Measurements from ENCODE around the gene SLC24A3.
A peak's percentile ranks its signal among the peaks of the same experiment; 100 is the strongest.

Gene SLC24A3

DNA sequence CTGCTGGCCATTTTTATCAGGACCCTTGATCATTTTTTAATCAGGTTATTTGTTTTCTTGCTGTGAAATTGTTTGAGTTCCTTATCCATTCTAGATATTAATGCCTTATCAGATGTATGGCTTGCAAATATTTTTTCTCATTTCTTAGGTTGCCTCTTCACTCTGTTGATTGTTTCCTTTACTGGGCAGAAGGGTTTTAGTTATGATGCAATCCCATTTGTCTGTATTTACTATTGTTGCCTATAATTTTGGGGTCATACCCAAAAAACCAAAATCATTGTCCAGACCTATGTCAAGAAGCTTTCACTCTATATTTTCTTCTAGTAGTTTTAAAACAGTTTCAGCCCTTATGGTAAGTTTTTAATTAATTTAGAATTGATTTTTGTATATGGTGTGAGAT lies 172.5 kb downstream of the SLC24A3 start:
- no peak overlapping the region for H3K4me3 ChIP-seq (replicated peaks; ENCODE audit: low read depth, low read length)
- no peaks in the 10 kb centered on the region for H3K36me3 ChIP-seq (ENCODE audit: control insufficient read depth, insufficient read depth, low read length)
- TF ChIP-seq, protein P1, sequence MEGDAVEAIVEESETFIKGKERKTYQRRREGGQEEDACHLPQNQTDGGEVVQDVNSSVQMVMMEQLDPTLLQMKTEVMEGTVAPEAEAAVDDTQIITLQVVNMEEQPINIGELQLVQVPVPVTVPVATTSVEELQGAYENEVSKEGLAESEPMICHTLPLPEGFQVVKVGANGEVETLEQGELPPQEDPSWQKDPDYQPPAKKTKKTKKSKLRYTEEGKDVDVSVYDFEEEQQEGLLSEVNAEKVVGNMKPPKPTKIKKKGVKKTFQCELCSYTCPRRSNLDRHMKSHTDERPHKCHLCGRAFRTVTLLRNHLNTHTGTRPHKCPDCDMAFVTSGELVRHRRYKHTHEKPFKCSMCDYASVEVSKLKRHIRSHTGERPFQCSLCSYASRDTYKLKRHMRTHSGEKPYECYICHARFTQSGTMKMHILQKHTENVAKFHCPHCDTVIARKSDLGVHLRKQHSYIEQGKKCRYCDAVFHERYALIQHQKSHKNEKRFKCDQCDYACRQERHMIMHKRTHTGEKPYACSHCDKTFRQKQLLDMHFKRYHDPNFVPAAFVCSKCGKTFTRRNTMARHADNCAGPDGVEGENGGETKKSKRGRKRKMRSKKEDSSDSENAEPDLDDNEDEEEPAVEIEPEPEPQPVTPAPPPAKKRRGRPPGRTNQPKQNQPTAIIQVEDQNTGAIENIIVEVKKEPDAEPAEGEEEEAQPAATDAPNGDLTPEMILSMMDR (IDR thresholded peaks at IDR 0.05; ENCODE audit: insufficient read depth, low read length, poor library complexity, severe bottlenecking): no peak
- no peak for DNase-seq (ENCODE audit: extremely low read depth, insufficient read length)
- no peaks in the 10 kb centered on the region for H3K27me3 ChIP-seq (replicated peaks; ENCODE audit: control insufficient read depth, insufficient read depth, low read length)

DNA sequence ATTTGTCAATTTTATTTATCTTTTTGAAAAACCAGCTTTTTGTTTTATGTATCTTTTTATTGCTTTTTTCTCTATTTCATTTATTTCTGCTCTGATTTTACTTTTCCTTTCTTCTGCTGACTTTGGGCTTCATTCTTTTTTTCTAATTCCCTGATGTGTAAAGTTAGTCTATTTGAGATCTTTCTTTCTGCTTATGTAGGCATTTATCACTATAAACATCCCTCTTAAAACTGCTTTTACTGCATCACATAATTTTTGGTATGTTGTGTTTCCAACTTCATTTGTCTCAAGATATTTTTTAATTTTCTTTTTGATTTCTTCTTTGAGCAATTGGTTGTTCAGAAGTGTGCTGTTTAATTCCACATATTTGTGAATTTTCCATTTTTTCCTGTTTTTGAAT lies 174.8 kb downstream of the SLC24A3 start:
- Histone ChIP-seq H3K4me3 (replicated peaks; ENCODE audit: low read depth, low read length) (no peak overlapping the region), H3K36me3 (ENCODE audit: control insufficient read depth, insufficient read depth, low read length) (no peaks in the 10 kb centered on the region), H3K27me3 (replicated peaks; ENCODE audit: control insufficient read depth, insufficient read depth, low read length) (no peaks in the 10 kb centered on the region)
- no peak for DNase-seq (ENCODE audit: extremely low read depth, insufficient read length)
- TF ChIP-seq, protein P1 (IDR thresholded peaks at IDR 0.05; ENCODE audit: insufficient read depth, low read length, poor library complexity, severe bottlenecking): no peak

DNA sequence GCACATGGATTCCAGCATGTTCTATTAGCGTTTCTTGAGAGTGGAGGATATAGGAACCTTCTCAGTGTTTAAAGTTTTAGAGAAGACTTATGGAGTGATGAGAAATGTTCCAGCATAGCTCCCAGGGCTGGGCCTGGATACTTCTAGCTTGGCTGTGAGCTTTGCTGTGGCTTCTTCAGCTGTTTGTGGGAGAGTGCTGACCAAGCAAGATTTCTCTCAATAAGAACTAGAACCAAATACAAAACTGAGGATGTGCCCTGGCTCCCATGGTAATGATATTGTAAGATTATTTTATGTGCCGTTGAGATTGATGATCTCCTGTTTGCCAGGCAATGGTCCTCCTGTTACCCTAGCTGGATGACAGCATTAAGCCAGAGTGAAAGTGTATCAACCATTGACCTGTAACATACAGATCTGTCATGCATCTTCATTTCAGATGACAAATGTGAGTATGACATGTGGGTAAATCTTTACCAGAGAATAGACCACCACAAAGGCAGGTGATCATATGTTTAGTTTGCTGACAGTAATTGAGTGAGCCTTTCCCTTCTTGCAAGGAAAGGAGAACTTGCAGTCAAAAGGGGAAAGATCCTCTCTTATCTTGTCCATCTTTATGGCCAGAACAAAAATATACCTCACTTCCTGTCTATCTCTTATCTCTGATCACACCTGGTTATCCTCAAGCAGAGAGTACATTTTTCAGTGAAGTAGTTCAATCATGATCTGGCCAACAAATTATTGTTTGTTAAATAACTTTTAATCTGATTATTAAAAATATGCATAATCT lies 180.1 kb downstream of the SLC24A3 start:
- Histone ChIP-seq H3K36me3 (ENCODE audit: control insufficient read depth, insufficient read depth, low read length) (no peaks in the 10 kb centered on the region), H3K4me3 (replicated peaks; ENCODE audit: low read depth, low read length) (no peak overlapping the region), H3K27me3 (replicated peaks; ENCODE audit: control insufficient read depth, insufficient read depth, low read length) (no peaks in the 10 kb centered on the region)
- peak; percentile 20 for DNase-seq (ENCODE audit: extremely low read depth, insufficient read length)
- TF ChIP-seq, protein P1 (IDR thresholded peaks at IDR 0.05; ENCODE audit: insufficient read depth, low read length, poor library complexity, severe bottlenecking): no peak

DNA sequence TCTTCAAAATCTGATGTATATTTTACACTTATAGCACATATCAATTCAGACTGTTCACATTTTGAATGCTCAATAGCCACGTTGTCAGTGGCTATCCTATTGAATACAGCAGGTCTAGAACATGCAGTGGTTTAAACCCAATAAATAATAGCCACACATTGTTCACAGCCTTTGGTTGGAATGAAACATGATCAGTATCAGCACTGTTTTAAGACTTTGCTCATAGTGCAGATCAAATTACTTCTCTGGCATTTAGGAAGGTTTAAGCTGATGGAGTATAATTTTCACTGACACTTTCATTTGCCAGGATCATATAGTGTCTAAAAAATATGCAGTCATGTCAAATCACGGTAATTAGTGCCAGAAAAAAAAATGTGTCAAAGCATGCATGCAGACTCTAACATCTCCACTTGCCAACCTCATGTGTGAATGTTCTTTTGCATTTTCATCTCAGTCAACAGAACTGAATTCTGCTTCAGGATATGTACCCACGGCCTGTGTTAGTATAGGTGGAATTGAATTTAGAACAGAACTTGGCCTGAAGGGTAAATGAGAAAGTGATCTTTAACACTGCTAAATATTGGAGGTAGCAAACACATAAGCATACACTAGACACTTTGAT lies 184.1 kb downstream of the SLC24A3 start:
- H3K4me3 ChIP-seq (replicated peaks; ENCODE audit: low read depth, low read length): no peak overlapping the region
- TF ChIP-seq, protein P1 (IDR thresholded peaks at IDR 0.05; ENCODE audit: insufficient read depth, low read length, poor library complexity, severe bottlenecking): no peak
- H3K36me3 ChIP-seq (ENCODE audit: control insufficient read depth, insufficient read depth, low read length): no peaks in the 10 kb centered on the region
- H3K27me3 ChIP-seq (replicated peaks; ENCODE audit: control insufficient read depth, insufficient read depth, low read length): no peaks in the 10 kb centered on the region
- no peak for DNase-seq (ENCODE audit: extremely low read depth, insufficient read length)

DNA sequence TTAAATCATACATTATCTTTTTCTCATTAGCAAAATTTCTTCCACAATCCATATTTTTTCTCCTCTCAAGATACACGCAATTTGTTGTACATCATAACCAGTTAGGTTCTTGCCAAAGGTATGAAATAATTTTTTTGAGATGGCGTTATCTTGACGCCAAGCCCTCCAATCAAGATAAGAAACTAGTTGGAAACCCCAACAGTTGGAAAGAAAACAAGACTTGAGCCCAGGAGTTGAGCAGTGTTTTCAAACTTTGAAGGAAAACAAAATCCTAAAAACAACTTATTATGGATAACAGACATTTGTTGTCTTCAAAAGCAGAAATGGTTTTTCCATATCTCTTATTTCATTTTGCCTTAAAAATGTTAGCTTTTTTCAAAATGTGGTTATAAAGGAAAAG lies 184.8 kb downstream of the SLC24A3 start:
- no peaks in the 10 kb centered on the region for H3K36me3 ChIP-seq (ENCODE audit: control insufficient read depth, insufficient read depth, low read length)
- H3K27me3 ChIP-seq (replicated peaks; ENCODE audit: control insufficient read depth, insufficient read depth, low read length): no peaks in the 10 kb centered on the region
- H3K4me3 ChIP-seq (replicated peaks; ENCODE audit: low read depth, low read length): no peak overlapping the region
- DNase-seq (ENCODE audit: extremely low read depth, insufficient read length): no peak
- TF ChIP-seq, protein P1 (IDR thresholded peaks at IDR 0.05; ENCODE audit: insufficient read depth, low read length, poor library complexity, severe bottlenecking): no peak
